GM10266 (cell line): Measurements from ENCODE around the gene SP2.

Source experiments
- DNase-seq: peaks from one replicate; pipeline ENCODE4 v3.0.0; 2012; ENCODE audit errors: extremely low spot score
- TF ChIP-seq, protein P1 (sequence below): IDR thresholded peaks from 2 replicates; pipeline ENCODE4 v1.5.1; 2012; ENCODE audit warnings: mild to moderate bottlenecking, low read depth; ENCODE audit not compliant: control insufficient read depth, insufficient read depth; ENCODE audit errors: missing control alignments

SP2 gene

GRCh38 chr17:47896672-47897490 lies 845 bp downstream of the SP2 start:
- DNase-seq = no peak
- TF ChIP-seq, protein P1, sequence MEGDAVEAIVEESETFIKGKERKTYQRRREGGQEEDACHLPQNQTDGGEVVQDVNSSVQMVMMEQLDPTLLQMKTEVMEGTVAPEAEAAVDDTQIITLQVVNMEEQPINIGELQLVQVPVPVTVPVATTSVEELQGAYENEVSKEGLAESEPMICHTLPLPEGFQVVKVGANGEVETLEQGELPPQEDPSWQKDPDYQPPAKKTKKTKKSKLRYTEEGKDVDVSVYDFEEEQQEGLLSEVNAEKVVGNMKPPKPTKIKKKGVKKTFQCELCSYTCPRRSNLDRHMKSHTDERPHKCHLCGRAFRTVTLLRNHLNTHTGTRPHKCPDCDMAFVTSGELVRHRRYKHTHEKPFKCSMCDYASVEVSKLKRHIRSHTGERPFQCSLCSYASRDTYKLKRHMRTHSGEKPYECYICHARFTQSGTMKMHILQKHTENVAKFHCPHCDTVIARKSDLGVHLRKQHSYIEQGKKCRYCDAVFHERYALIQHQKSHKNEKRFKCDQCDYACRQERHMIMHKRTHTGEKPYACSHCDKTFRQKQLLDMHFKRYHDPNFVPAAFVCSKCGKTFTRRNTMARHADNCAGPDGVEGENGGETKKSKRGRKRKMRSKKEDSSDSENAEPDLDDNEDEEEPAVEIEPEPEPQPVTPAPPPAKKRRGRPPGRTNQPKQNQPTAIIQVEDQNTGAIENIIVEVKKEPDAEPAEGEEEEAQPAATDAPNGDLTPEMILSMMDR = no peak

- TF ChIP-seq, protein P1 = no peak
- no peak for DNase-seq
Measured at GRCh38 chr17:47897561-47897960, 1.5 kb downstream of the SP2 start.

GRCh38 chr17:47898241-47898640 lies 2.2 kb downstream of the SP2 start:
- TF ChIP-seq, protein P1 = no peak

DNA sequence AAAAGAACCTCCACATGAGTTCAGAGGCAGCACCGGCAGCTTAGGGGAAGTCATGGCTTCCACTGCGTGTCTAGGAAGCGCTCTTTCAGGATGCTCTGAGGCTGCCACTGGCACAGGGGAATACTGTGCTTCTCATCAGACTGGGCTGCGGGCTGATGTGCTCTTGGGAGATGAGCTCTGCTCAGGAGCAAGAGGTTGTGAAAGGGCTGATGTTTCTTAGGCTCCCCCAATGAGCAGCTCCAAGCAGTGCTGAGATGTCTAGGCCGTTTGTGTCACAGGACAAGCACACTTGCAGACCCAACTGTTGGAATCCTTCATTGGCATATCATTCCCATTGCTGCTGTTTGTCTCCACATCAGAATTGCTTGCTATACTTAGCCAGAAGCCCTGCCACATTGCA lies 3.6 kb downstream of the SP2 start:
- no peak for DNase-seq
- TF ChIP-seq, protein P1 = no peak

More at GRCh38 chr17:47898241-47898640, 2.2 kb downstream of the SP2 start:
- DNase-seq = no peak

DNA sequence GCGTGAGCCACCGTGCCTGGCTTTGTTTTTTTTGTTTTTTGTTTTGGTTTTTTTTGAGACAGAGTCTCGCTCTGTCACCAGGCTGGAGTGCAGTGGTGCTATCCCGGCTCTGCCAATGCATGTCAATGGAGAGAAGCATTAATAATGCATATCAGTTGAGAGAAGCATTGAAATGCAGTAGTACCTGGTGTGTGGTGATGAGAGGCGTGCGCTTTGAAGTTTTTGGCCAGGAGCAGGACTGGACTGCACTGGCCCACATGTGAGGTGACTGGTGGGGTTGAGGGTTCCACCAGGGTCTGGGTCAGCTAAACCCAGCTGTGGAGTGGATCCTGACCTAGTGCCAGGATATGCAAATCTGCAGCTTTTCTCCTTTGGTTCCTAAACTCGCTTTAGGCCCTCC lies 5.4 kb downstream of the SP2 start:
- TF ChIP-seq, protein P1 = no peak
- no peak for DNase-seq

DNA sequence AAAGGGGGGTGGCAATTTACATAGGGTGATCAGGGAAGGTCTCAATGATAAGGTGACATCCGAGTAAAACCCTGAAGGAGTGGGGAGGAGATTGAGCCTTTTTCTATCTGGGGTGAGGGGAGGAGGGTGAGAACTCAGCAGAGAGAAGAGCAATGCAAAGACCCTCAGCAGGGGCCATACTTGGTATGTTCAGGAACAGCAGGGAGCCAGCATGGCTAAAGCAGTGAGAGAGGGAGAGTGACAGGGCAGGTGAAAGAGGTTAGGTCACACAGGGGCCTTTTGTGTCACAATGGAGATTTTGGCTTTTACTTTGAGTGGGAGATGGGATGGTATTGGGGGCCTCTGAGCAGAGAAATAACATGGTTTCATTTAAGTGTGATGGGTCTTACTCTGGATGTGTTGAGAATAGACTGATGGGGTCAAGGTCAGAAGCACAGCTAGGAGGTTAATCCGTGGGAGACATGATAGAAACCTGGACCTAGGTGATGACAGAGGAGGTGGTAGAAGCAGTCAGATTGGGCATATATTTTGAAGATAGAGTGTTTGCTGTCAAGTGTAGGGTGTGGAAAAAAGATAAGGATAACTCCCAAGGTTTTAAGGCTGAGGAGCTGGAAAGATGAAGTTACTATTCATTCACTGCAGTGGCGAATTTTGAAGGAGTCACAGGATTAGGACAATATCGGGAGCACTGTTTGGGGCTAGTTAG lies 6.2 kb downstream of the SP2 start:
- TF ChIP-seq, protein P1 = no peak
- DNase-seq = no peak
